HEK293 (cell line): ENCODE results near the gene LHFPL3.

Source experiments
- CTCF ChIA-PET: fragments of 350-600 bp; formaldehyde crosslinking; extraction: SDS; loops from one replicate; lab custom pipeline; 2021; ENCODE audit warnings: antibody characterized with exemption; lab: Yijun Ruan, JAX
- POLR2A ChIA-PET: fragments of 300-600 bp; formaldehyde crosslinking; extraction: SDS; loops from one replicate; lab custom pipeline; 2020; ENCODE audit warnings: antibody characterized with exemption, inconsistent platforms; lab: Yijun Ruan, JAX
- H3K27ac ChIP-seq: fragments of 200-500 bp; sonication (Bioruptor generic); 2 replicates; pipeline ENCODE4 v1.5.1; 2014; ENCODE audit warnings: low read depth, low read length, control low read depth, inconsistent platforms; ENCODE audit errors: extremely low read depth
- H3K36me3 ChIP-seq, 2 experiments: fragments of 200-500 bp in 1 of 2; sonication (Bioruptor generic) in 1 of 2; 1 replicate in 1 of 2; 2 replicates in 1 of 2; pipeline ENCODE4 v1.5.1; 2014 to 2017; ENCODE audit warnings: inconsistent platforms in 2 of 2, low read length in 2 of 2; ENCODE audit not compliant: control insufficient read depth in 2 of 2, insufficient read depth in 1 of 2
- H3K4me1 ChIP-seq: fragments of 200-500 bp; sonication (Bioruptor generic); 2 replicates; pipeline ENCODE4 v1.5.1; 2014; ENCODE audit warnings: mild to moderate bottlenecking, low read length, inconsistent platforms; ENCODE audit not compliant: control insufficient read depth, insufficient read depth
- H3K4me3 ChIP-seq: 2 replicates; pipeline ENCODE4 v1.5.1; 2011; ENCODE audit warnings: low read depth, mild to moderate bottlenecking, control low read depth, low read length, moderate library complexity
- H3K9me3 ChIP-seq: fragments of 200-500 bp; sonication (Bioruptor generic); 2 replicates; pipeline ENCODE4 v1.5.1; 2014; ENCODE audit warnings: low read depth, low read length, inconsistent platforms; ENCODE audit not compliant: control insufficient read depth, insufficient read depth
- ELK4 ChIP-seq: IDR thresholded peaks from 2 replicates; pipeline ENCODE4 v1.6.1; 2011; ENCODE audit warnings: mild to moderate bottlenecking, low read depth, low read length, borderline replicate concordance
- HOXC10 ChIP-seq: sonication (generic); formaldehyde crosslinking; IDR thresholded peaks from 2 replicates; pipeline ENCODE4 v1.8.1; 2023; ENCODE audit warnings: mild to moderate bottlenecking, missing genetic modification reagents
- KLF10 ChIP-seq: fragments of 450-650 bp; IDR thresholded peaks from 2 replicates; pipeline ENCODE4 v1.5.1; 2018; ENCODE audit warnings: missing biosample characterization, mild to moderate bottlenecking, missing genetic modification characterization
- KLF8 ChIP-seq: fragments of 450-650 bp; formaldehyde crosslinking; IDR thresholded peaks from 2 replicates; pipeline ENCODE4 v1.5.1; 2016; ENCODE audit warnings: missing biosample characterization, missing genetic modification characterization
- MZF1 ChIP-seq: fragments of 450-650 bp; formaldehyde crosslinking; IDR thresholded peaks from 2 replicates; pipeline ENCODE4 v1.5.1; 2017; ENCODE audit warnings: missing biosample characterization, missing genetic modification characterization, borderline replicate concordance
- SCRT1 ChIP-seq: fragments of 450-650 bp; formaldehyde crosslinking; IDR thresholded peaks from 2 replicates; pipeline ENCODE4 v1.5.1; 2016; ENCODE audit warnings: missing biosample characterization, missing genetic modification characterization, borderline replicate concordance
- SP2 ChIP-seq: fragments of 450-650 bp; formaldehyde crosslinking; IDR thresholded peaks from 2 replicates; pipeline ENCODE4 v1.5.1; 2016; ENCODE audit warnings: missing biosample characterization, missing genetic modification characterization
- ZEB2 ChIP-seq: fragments of 450-650 bp; formaldehyde crosslinking; IDR thresholded peaks from 2 replicates; pipeline ENCODE4 v1.5.1; 2016; ENCODE audit warnings: missing biosample characterization, missing genetic modification characterization
- ZFHX2 ChIP-seq: fragments of 450-650 bp; formaldehyde crosslinking; conservative IDR thresholded peaks from 2 replicates; pipeline ENCODE4 v1.5.1; 2016; ENCODE audit warnings: missing biosample characterization, missing genetic modification characterization
- ZFP3 ChIP-seq: fragments of 450-650 bp; formaldehyde crosslinking; IDR thresholded peaks from 2 replicates; pipeline ENCODE4 v1.5.1; 2016; ENCODE audit warnings: low read depth, missing biosample characterization, missing genetic modification characterization
- ZNF121 ChIP-seq: fragments of 450-650 bp; formaldehyde crosslinking; IDR thresholded peaks from 2 replicates; pipeline ENCODE4 v1.5.1; 2016; ENCODE audit warnings: missing biosample characterization, missing genetic modification characterization
- ZNF214 ChIP-seq: fragments of 450-650 bp; formaldehyde crosslinking; IDR thresholded peaks from 2 replicates; pipeline ENCODE4 v1.5.1; 2017; ENCODE audit warnings: missing biosample characterization, mild to moderate bottlenecking, missing genetic modification characterization, borderline replicate concordance
- ZNF248 ChIP-seq: fragments of 450-650 bp; formaldehyde crosslinking; IDR thresholded peaks from 2 replicates; pipeline ENCODE4 v1.5.1; 2017; ENCODE audit warnings: missing biosample characterization, missing genetic modification characterization
- ZNF366 ChIP-seq: fragments of 450-650 bp; formaldehyde crosslinking; conservative IDR thresholded peaks from 2 replicates; pipeline ENCODE4 v1.5.1; 2016; ENCODE audit warnings: missing biosample characterization, missing genetic modification characterization
- ZNF449 ChIP-seq: fragments of 450-650 bp; formaldehyde crosslinking; IDR thresholded peaks from 2 replicates; pipeline ENCODE4 v1.5.1; 2017; ENCODE audit warnings: missing biosample characterization, mild to moderate bottlenecking, missing genetic modification characterization, moderate library complexity
- ZNF510 ChIP-seq: fragments of 450-650 bp; formaldehyde crosslinking; IDR thresholded peaks from 2 replicates; pipeline ENCODE4 v1.5.1; 2018; ENCODE audit warnings: mild to moderate bottlenecking, missing genetic modification characterization, missing biosample characterization; ENCODE audit not compliant: insufficient replicate concordance
- ZNF513 ChIP-seq: fragments of 450-650 bp; IDR thresholded peaks from 2 replicates; pipeline ENCODE4 v1.5.1; 2018; ENCODE audit warnings: missing biosample characterization, missing genetic modification characterization
- ZNF521 ChIP-seq: fragments of 450-650 bp; formaldehyde crosslinking; IDR thresholded peaks from 2 replicates; pipeline ENCODE4 v1.5.1; 2017; ENCODE audit warnings: missing biosample characterization, mild to moderate bottlenecking, missing genetic modification characterization
- ZNF529 ChIP-seq: fragments of 450-650 bp; formaldehyde crosslinking; IDR thresholded peaks from 2 replicates; pipeline ENCODE4 v1.5.1; 2017; ENCODE audit warnings: missing genetic modification characterization, missing biosample characterization; ENCODE audit not compliant: insufficient replicate concordance
- ZNF548 ChIP-seq: fragments of 450-650 bp; formaldehyde crosslinking; IDR thresholded peaks from 2 replicates; pipeline ENCODE4 v1.5.1; 2016; ENCODE audit warnings: missing biosample characterization, missing genetic modification characterization
- ZNF561 ChIP-seq: fragments of 450-650 bp; IDR thresholded peaks from 2 replicates; pipeline ENCODE4 v1.5.1; 2018; ENCODE audit warnings: missing biosample characterization, missing genetic modification characterization, borderline replicate concordance
- ZNF585B ChIP-seq: fragments of 450-650 bp; formaldehyde crosslinking; IDR thresholded peaks from 2 replicates; pipeline ENCODE4 v1.5.1; 2016; ENCODE audit warnings: missing biosample characterization, missing genetic modification characterization
- ZNF621 ChIP-seq: fragments of 450-650 bp; formaldehyde crosslinking; IDR thresholded peaks from 2 replicates; pipeline ENCODE4 v1.5.1; 2017; ENCODE audit warnings: missing biosample characterization, missing genetic modification characterization
- ZNF658 ChIP-seq: fragments of 450-650 bp; formaldehyde crosslinking; IDR thresholded peaks from 2 replicates; pipeline ENCODE4; 2016; ENCODE audit warnings: missing biosample characterization, missing genetic modification characterization
- ZNF777 ChIP-seq: fragments of 450-650 bp; formaldehyde crosslinking; IDR thresholded peaks from 2 replicates; pipeline ENCODE4 v1.5.1; 2017; ENCODE audit warnings: missing biosample characterization, missing genetic modification characterization, borderline replicate concordance
- ZNF792 ChIP-seq: fragments of 450-650 bp; formaldehyde crosslinking; IDR thresholded peaks from 2 replicates; pipeline ENCODE4 v1.5.1; 2016; ENCODE audit warnings: missing biosample characterization, missing genetic modification characterization
- ZSCAN16 ChIP-seq: fragments of 450-650 bp; formaldehyde crosslinking; IDR thresholded peaks from 2 replicates; pipeline ENCODE4 v1.5.1; 2016; ENCODE audit warnings: missing biosample characterization, missing genetic modification characterization
- ZXDB ChIP-seq: fragments of 450-650 bp; formaldehyde crosslinking; IDR thresholded peaks from 2 replicates; pipeline ENCODE4 v1.5.1; 2016; ENCODE audit warnings: missing biosample characterization, missing genetic modification characterization
- TF ChIP-seq, protein P1 (sequence below): fragments of 450-650 bp; formaldehyde crosslinking; IDR thresholded peaks from 2 replicates; pipeline ENCODE4 v1.5.1; 2016; ENCODE audit warnings: missing biosample characterization, missing genetic modification characterization
- TF ChIP-seq, protein P2 (sequence below): fragments of 450-650 bp; IDR thresholded peaks from 2 replicates; pipeline ENCODE4 v1.5.1; 2018; ENCODE audit warnings: missing biosample characterization, mild to moderate bottlenecking, missing genetic modification characterization

The LHFPL3 gene

DNA sequence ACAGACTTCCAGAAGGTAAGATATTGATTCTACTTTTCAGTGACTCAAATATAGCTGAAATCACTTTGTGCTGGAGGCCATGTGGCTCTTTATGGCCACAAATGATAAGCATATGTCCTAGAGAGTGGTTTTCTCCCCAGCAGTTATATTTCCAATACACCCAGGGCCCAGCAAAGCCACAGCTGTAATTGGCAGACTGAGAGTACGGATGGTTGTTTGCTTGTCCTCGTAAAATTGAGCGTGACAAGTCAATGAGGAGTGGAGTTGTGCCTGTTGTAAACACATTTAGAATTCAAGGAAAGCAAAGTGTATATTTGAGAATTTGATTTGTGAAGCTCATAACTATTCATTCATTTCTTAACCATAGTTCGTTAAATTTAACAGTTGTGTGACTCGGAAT lies 201.8 kb downstream of the LHFPL3 start (continued):
- TF ChIP-seq ZNF449 (tag by site-specific recombination) = no peak
- TF ChIP-seq ZFP3 (tag by site-specific recombination) = no peak
- no peak for TF ChIP-seq ZNF777 (tag by site-specific recombination)
- TF ChIP-seq ZNF561 (tag by site-specific recombination) = no peak
- no peak for TF ChIP-seq HOXC10 (CRISPR knock-in tag)
- TF ChIP-seq ZNF214 (tag by site-specific recombination) = no peak
- TF ChIP-seq ZNF121 (tag by site-specific recombination) = no peak
- TF ChIP-seq ZNF521 (tag by site-specific recombination) = no peak
- no peak for TF ChIP-seq ZNF248
- TF ChIP-seq ZNF510 (tag by site-specific recombination) = no peak
- no peak for TF ChIP-seq ZXDB
- TF ChIP-seq ELK4 = no peak
- TF ChIP-seq ZNF548 (tag by site-specific recombination) = no peak
- no peak for TF ChIP-seq ZFHX2 (tag by site-specific recombination)
- TF ChIP-seq ZNF585B = no peak

- Histone ChIP-seq H3K4me3 (no peak overlapping the region), H3K4me1 (no peaks in the 10 kb centered on the region), H3K9me3 (no peaks in the 10 kb centered on the region), H3K27ac (no peak overlapping the region), H3K36me3 (no peaks in the 10 kb centered on the region)
- TF ChIP-seq KLF10 (tag by site-specific recombination) (no peak), SP2 (tag by site-specific recombination) (no peak), SCRT1 (tag by site-specific recombination) (no peak), ZNF366 (tag by site-specific recombination) (no peak), ZNF621 (tag by site-specific recombination) (no peak), MZF1 (tag by site-specific recombination) (no peak), ZNF658 (tag by site-specific recombination) (no peak), ZEB2 (no peak), ZNF561 (tag by site-specific recombination) (no peak), ZSCAN16 (tag by site-specific recombination) (no peak), KLF8 (tag by site-specific recombination) (no peak), ZNF513 (tag by site-specific recombination) (no peak), ZNF529 (no peak), ZNF792 (tag by site-specific recombination) (no peak)
- TF ChIP-seq, protein P1, sequence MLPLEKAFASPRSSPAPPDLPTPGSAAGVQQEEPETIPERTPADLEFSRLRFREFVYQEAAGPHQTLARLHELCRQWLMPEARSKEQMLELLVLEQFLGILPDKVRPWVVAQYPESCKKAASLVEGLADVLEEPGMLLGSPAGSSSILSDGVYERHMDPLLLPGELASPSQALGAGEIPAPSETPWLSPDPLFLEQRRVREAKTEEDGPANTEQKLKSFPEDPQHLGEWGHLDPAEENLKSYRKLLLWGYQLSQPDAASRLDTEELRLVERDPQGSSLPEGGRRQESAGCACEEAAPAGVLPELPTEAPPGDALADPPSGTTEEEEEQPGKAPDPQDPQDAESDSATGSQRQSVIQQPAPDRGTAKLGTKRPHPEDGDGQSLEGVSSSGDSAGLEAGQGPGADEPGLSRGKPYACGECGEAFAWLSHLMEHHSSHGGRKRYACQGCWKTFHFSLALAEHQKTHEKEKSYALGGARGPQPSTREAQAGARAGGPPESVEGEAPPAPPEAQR (tag by site-specific recombination) = no peak
- TF ChIP-seq, protein P2, sequence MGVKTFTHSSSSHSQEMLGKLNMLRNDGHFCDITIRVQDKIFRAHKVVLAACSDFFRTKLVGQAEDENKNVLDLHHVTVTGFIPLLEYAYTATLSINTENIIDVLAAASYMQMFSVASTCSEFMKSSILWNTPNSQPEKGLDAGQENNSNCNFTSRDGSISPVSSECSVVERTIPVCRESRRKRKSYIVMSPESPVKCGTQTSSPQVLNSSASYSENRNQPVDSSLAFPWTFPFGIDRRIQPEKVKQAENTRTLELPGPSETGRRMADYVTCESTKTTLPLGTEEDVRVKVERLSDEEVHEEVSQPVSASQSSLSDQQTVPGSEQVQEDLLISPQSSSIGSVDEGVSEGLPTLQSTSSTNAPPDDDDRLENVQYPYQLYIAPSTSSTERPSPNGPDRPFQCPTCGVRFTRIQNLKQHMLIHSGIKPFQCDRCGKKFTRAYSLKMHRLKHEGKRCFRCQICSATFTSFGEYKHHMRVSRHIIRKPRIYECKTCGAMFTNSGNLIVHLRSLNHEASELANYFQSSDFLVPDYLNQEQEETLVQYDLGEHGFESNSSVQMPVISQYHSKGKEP (tag by site-specific recombination) = no peak
- POLR2A ChIA-PET = no interaction called here
- CTCF ChIA-PET = no interaction called here
These were observed 205.7 kb downstream of the LHFPL3 start for GRCh38 chr7:104534149-104534548.
